Stimulated activated CD4-positive, alpha-beta T cell treated with anti-CD3 and anti-CD28 coated beads, Interleukin-12 subunit alpha, Interleukin-12 subunit beta, amount 100 ng/mL, for 48 hours (primary cell): ENCODE results near the gene IQCE.

ENCODE experiments used
- DNase-seq, 3 donors: peaks; one replicate each; pipeline ENCODE4 v3.0.0-alpha.2; 2020; ENCODE audit warnings: low read depth in 2 of 3, low spot score in 1 of 3

The IQCE gene

DNA sequence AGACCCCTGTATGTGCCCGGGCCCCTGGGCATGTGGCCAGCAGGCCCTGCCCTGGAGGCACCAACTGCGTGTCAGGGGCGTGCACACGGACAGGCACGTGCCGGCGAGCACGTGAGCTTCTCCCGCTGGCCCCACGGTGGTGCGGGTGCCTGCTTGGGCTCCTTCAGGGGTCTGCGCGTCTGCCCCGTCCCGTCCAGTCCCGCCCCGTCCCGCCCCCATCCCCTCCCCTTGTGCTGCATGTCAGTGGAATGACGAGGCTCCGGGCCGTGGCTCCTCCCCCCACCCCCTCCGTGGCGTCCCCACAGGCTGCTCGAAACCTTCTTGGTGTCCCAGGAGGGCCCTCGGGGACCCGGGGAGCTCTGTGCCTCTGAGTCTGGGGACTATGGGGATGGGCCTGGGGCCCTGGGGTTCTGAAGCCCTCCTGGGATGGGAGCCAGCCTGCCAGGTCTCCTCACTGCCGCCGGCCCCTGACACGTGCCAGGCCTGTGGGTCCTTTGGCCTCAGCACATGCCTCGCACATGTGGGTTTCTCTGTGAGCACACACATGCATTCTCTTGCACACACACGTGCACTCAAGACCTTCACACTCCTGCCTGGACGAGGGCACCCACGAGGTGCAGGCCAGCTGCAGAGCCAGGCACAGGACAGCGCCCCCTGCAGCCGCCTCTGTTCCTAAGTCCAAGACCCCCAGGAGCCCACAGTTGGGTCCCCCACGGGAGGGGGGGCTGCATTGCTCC, 101.7 kb downstream of the IQCE start:
- no peak for DNase-seq

GRCh38 chr7:2661096-2661449, 102.3 kb downstream of the IQCE start:
- no peak for DNase-seq

DNA sequence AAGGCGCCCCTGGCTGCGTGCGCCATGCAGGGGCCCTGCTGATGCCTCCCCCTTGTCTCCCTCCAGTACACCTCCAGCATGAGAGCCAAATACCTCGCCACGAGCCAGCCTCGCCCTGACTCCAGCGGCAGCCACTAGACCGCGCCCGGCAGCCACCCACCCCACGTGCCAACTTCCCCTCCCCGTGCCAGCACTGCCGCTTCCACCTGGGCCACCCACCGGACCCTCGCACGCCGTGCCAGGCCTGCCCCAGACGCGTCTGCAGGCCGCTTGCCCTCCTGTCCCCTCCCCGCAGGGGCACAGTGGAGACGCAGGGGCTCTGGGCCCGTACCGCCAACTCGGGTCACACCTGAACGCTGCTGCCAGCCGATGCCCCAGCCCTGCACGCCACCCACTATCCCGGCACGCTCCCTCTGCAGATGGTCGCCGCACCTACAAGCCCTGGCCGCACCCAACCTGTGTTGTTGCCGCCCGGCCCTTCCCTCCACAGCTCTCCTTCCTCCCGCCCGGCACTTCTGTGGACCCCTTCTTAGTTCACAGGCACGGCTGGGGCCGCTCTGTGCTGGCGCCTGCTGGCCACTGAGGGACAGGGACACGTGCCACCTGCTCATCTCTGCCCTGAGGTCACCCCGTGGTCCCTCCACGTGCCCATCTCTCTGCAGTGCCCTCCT, 103.0 kb downstream of the IQCE start:
- no peak for DNase-seq

DNA sequence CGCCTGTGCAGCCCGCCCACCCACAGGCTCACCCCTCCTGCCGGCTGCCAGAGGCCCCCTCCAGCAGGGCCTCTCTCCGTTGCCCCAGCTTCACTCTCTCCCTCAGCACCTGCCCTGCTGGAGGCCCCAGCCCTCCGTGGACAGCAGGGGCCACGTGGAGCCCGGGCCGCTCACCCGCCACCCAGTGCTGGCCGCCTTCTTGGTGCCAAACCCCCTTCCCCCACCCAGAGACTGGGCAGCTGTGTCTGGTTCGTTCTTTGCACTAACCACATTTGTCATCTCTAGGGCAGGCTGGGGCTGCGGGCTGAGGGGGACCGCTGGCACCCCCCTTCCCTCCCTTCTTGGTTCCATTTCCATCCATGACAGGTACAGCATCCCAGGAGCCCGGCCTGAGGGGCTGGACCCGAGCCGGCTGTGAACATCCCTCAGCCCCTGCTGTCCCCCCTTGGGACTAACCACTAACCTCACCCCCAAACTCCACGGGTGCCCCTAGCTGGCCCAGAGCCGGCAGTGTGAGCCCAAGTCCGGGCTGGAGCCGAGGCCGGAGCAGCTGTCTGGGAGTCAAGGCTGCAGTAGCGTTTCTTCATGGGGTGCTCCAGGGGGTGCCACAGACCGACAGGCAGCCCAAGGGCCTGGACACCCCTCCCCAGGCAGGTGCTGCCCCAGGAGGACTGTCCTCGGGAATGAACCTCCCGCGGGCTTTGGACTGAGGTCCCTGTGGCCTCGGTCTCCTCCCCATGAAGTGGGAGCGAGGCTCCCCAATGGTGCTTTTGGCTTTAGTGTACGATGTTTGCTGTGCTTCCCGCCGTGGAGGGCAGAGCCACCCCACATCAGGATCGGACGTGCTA, 103.7 kb downstream of the IQCE start:
- DNase-seq = no peak

GRCh38 chr7:2663121-2663886, 104.5 kb downstream of the IQCE start:
- DNase-seq = no peak

DNA sequence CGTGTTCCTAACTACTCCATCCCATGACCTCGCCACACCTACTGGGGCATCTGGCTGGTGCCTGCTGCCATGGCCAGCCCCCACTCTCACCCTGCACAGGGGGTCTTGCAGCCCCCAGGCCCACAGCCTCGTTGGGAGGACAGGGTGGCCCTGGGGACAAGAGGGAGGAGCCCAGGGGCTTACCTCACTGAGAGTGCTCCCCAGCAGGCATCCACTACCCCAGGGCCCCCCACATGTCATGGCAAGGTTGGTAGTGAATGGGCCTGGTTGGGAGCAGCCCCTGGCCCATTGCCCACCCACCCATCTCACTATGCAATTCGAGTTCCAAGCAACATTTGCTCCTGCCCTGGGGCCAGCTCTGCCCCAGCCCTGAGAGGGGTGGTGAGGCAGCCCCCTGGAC, 105.2 kb downstream of the IQCE start:
- no peak for DNase-seq
